UCSD-AML1 (cell line): ENCODE data around the gene ROR1.

Experiments
- DNase-seq: peaks from one replicate; lab custom pipeline; 2025; ENCODE audit not compliant: unreplicated experiment; lab: John Stamatoyannopoulos, UW

Gene ROR1

GRCh38 chr1:63773815-63774616 is at the start of gene ROR1:
Gene ROR1 (plus strand): TSS chr1:63774017.
- no peak for DNase-seq

GRCh38 chr1:63724375-63724899 is 49.4 kb upstream of the ROR1 start:
- no peak for DNase-seq

- DNase-seq: no peak
These were observed 45.1 kb upstream of the ROR1 start for GRCh38 chr1:63728611-63729226.

GRCh38 chr1:63729227-63729620 is 44.6 kb upstream of the ROR1 start:
- no peak for DNase-seq

GRCh38 chr1:63730211-63730610 is 43.6 kb upstream of the ROR1 start:
- DNase-seq: no peak

- DNase-seq: no peak
These were observed 42.4 kb upstream of the ROR1 start for GRCh38 chr1:63731117-63732043.

- no peak for DNase-seq
These were observed 41.2 kb upstream of the ROR1 start for GRCh38 chr1:63732666-63733065.

GRCh38 chr1:63738772-63739171 is 35.0 kb upstream of the ROR1 start:
- DNase-seq: no peak

- DNase-seq: no peak
These were observed 34.4 kb upstream of the ROR1 start for GRCh38 chr1:63739452-63739851.

- DNase-seq: no peak
These were observed 33.4 kb upstream of the ROR1 start for GRCh38 chr1:63740432-63740831.

- no peak for DNase-seq
These were observed 31.3 kb upstream of the ROR1 start for GRCh38 chr1:63742526-63742925.

- DNase-seq: no peak
These were observed 30.0 kb upstream of the ROR1 start for GRCh38 chr1:63743781-63744180.

GRCh38 chr1:63746129-63746864 is 27.5 kb upstream of the ROR1 start:
- no peak for DNase-seq

- no peak for DNase-seq
These were observed 26.4 kb upstream of the ROR1 start for GRCh38 chr1:63747445-63747844.

- no peak for DNase-seq
These were observed 25.7 kb upstream of the ROR1 start for GRCh38 chr1:63748046-63748580.

GRCh38 chr1:63748641-63749040 is 25.2 kb upstream of the ROR1 start:
- DNase-seq: no peak

GRCh38 chr1:63750721-63751120 is 23.1 kb upstream of the ROR1 start:
- DNase-seq: no peak

- DNase-seq: no peak
These were observed 21.6 kb upstream of the ROR1 start for GRCh38 chr1:63752176-63752575.

- no peak for DNase-seq
These were observed 20.2 kb upstream of the ROR1 start for GRCh38 chr1:63753591-63753990.

- no peak for DNase-seq
These were observed 17.0 kb upstream of the ROR1 start for GRCh38 chr1:63756839-63757238.
